Stimulated activated CD4-positive, alpha-beta T cell treated with anti-CD3 and anti-CD28 coated beads, Interleukin-15, amount 100 ng/mL, for 1 hour (primary cell): ENCODE data around the gene DYRK4.
A peak's percentile ranks its signal among the peaks of the same experiment; 100 is the strongest.
"Not testable (repeated sequence)": the region's sequence is repeated elsewhere in the genome, so short reads cannot be mapped to it uniquely, and the experiment has no call there.

Source experiments
- DNase-seq, 2 donors: peaks; one replicate each; pipeline ENCODE4 v3.0.0-alpha.2; 2020; ENCODE audit warnings: low read depth in 1 of 2, low spot score in 1 of 2

DYRK4 gene, protein sequence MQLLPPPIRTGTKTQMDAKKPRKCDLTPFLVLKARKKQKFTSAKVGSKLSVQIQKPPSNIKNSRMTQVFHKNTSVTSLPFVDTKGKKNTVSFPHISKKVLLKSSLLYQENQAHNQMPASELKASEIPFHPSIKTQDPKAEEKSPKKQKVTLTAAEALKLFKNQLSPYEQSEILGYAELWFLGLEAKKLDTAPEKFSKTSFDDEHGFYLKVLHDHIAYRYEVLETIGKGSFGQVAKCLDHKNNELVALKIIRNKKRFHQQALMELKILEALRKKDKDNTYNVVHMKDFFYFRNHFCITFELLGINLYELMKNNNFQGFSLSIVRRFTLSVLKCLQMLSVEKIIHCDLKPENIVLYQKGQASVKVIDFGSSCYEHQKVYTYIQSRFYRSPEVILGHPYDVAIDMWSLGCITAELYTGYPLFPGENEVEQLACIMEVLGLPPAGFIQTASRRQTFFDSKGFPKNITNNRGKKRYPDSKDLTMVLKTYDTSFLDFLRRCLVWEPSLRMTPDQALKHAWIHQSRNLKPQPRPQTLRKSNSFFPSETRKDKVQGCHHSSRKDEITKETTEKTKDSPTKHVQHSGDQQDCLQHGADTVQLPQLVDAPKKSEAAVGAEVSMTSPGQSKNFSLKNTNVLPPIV

GRCh38 chr12:4562034-4562657 lies at the start of gene DYRK4:
Gene DYRK4, plus strand, starts transcription at chr12:4562208. Its CDS starts 38 bp downstream, at chr12:4562246.
- no peak for DNase-seq

- no peak for DNase-seq
These were observed 43.8 kb upstream of the DYRK4 start for GRCh38 chr12:4518106-4518728.

GRCh38 chr12:4523443-4523842 lies 38.6 kb upstream of the DYRK4 start:
- DNase-seq: not testable (repeated sequence)

- no peak for DNase-seq
These were observed 35.0 kb upstream of the DYRK4 start for GRCh38 chr12:4526923-4527546.

DNA sequence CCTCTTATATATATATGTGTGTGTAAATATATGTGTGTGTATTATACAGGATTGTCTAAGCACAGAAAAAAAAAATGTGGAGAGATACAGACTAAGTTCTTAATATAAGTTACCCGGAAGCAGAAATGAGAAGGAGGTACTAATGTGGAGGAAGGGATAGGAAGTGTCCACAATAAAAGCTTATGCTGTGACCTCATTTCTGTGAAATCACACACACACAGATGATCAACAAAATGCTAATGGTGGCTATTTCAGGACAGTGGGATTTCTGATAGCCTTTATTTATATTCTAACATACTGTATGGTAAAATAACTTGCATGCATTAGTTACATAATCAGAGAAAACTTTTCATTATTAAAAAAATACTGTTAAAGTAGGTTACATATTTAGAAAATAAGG lies 31.8 kb upstream of the DYRK4 start:
- DNase-seq: no peak

- no peak for DNase-seq
These were observed 30.9 kb upstream of the DYRK4 start for GRCh38 chr12:4530982-4531586.

DNA sequence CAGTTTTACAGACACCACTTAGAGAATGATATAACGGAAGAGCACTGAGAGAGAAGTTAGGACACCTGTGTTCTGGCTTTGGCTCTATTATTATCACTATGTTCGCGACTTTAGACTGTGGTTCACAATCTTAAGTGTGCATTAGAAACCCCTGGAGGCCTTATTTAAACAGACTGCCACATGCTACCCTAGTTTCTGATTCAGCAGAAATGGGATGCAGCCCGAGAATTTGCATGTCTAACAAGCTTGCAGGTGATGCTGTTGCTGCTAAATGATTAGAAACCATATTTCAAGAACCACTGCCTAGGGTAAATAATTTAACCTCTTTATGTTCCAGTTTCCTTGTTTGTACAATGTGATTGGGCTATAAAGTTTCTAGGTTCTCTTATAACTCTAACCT lies 26.9 kb upstream of the DYRK4 start:
- no peak for DNase-seq

DNA sequence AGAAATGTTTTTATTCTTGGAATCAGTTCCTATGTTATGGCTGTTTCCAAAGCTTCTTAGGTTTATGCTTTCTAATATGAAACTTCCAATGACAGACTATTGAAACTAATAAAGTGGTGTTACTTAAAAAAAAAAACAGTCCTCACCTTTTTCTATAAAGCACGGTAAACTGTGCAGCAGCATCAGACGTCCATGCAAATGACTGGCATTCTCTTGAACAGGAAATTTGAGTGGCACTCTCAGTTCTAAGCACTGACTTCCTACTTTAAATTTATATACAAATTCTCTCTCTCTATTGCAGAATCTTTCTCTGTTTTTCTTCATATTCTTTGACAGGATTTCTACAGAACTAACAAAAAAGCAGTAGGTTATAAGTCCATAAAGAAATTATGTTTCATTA lies 26.1 kb upstream of the DYRK4 start:
- no peak for DNase-seq

DNA sequence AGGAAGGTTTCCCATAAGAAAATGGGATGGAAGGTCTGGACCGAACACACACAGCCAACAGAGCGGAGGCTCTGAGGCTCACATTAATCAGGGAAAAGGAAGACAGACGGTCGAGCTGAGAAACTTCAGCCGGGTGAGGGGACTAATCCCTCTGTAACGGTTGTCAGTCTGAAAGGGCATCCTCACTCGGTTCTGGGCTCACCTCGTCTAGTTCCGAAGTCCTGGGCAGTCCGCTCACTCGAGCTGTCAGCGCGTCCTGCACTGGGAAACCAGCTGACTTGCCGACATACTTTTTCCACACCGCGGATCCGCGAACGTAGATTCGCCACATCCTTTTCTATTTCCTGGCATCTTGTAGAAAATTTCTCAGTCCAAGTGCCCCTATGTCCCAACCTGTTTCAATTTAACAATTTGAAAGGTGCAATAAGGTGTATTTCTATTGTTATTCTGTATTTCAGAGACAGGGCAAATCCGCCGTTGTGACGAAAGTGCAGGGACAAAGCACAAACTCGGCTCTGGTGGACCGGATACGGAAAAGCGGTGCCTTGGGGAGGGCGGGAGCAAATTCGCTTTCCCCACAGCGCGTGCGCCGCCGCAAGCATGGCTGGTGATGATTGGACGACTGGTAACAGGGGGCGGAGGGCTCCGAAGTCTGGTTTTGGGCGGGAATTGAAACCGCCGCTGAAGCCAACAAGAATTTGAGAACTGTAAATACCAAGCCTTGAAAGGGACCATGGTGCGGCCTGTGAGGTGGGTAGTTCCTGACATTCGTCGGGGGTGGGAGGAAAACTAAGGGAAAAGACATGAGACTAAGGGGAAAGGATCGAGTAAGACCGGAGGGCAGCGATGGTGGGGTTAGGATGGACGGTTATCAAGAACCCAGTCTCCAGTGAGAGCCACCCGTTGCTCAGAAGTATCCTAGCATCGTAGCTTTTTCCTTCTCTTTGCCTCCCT lies 23.5 kb upstream of the DYRK4 start, which contains the start of gene RAD51AP1:
Gene RAD51AP1, plus strand, starts transcription at position 684 of the 954 bp plus-strand sequence. Its CDS starts 50 bp downstream, at position 734.
- DNase-seq: peak; percentile 84 to 89

- DNase-seq: no peak
These were observed 22.7 kb upstream of the DYRK4 start for GRCh38 chr12:4539167-4539870.

- DNase-seq: no peak
These were observed 21.8 kb upstream of the DYRK4 start for GRCh38 chr12:4540170-4540569.

DNA sequence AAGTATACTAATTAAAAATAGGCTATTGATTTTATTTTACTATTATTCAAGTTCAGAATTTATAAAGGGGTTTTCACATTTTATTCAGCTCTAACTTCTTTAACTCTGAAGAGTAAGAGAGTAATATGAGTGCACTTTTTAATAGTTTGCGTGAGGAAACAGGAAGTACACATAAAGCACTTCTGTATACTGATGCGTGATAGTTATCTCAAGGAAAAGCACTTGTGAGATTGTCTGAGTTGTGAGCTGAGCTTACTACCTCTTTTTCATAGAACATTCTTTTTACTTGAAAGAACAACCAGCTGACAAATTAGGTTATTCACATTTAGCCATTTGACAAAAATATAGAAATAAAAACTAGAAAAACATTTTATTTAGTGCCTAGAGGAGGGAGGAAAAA lies 21.4 kb upstream of the DYRK4 start:
- DNase-seq: no peak

- DNase-seq: no peak
These were observed 16.8 kb upstream of the DYRK4 start for GRCh38 chr12:4545195-4545594.

DNA sequence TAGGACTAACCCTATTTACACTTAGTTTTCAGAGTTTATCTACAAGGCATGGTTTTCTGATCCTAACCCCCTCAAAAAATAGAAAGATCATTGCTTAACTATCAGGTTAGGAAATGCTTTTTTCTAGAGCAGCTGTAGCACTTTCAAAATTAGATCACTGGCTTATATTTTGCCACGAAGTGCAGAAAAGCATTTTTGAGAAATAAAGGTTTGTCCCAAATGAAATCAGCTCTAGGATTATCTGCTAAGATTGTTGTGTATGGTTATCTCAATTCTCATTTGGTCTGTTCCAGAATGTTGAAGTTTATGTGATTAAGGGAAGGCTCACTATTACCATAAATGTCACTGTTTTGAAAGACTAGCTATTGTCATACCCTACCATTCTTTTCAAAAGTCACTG lies 9.8 kb upstream of the DYRK4 start:
- DNase-seq: no peak

GRCh38 chr12:4553943-4554342 lies 8.1 kb upstream of the DYRK4 start:
- no peak for DNase-seq

GRCh38 chr12:4555804-4556203 lies 6.2 kb upstream of the DYRK4 start:
- DNase-seq: no peak

- DNase-seq: no peak
These were observed 5.1 kb upstream of the DYRK4 start for GRCh38 chr12:4556735-4557530.

DNA sequence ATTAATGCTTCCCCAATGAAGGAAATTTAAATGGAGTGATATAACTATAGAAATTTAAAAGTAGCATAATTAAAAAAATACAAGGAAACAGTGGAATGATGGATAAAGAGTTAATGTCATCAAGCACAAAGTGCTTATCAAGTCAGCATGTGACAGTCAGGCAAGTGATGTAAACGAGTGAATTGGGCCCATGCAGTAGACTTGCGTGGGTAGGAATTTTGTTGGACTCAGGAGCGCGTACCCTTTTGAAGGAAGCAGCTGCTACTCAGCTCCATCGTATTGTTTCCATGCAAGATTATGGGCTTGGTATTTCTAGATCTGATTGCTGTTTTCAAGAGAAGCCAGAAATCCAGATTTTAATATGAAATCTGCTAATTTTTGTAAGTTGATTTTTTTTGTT lies 4.4 kb upstream of the DYRK4 start:
- no peak for DNase-seq
